ENCODE results near the gene DHX16. TPM values are rescaled to one million over a fixed set of nuclear protein-coding genes. Genes with fewer than 3 reads are reported as not detected.

DHX16 gene
- total RNA-seq, 4 donors from 2014 or later, result 11.4 to 26.6 (median 24.4) TPM

DNA sequence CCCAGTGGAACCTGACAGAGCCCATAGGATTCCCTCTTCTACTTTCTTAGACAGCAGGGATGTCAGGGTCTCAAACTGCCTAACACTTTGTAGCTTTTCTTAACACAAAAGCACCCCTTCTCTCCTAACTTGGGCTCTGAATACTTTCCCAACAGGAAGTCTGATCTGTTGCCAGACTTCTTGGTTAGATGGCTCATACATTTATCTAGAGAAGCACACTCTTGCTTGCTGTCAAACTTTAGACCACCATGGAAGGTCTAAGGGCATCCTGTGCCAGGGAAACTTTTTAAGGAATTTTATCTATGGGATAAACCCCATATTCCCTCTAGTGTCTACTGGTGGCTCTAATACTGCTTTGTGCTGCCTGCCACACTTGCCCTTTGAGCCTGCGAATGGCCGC, 29.1 kb downstream of the DHX16 start:
- WGBS, 2 donors, result 93 to 100% methylated on average over 2 of the region's 2 CpGs
- no peak for DNase-seq
- no peak overlapping the region for H3K4me3 ChIP-seq

GRCh38 chr6:30641048-30641447, 31.8 kb downstream of the DHX16 start:
- no peak overlapping the region for H3K4me3 ChIP-seq
- TF ChIP-seq POLR2A (IDR thresholded peaks at IDR 0.05), result no peak
- TF ChIP-seq, protein P1, sequence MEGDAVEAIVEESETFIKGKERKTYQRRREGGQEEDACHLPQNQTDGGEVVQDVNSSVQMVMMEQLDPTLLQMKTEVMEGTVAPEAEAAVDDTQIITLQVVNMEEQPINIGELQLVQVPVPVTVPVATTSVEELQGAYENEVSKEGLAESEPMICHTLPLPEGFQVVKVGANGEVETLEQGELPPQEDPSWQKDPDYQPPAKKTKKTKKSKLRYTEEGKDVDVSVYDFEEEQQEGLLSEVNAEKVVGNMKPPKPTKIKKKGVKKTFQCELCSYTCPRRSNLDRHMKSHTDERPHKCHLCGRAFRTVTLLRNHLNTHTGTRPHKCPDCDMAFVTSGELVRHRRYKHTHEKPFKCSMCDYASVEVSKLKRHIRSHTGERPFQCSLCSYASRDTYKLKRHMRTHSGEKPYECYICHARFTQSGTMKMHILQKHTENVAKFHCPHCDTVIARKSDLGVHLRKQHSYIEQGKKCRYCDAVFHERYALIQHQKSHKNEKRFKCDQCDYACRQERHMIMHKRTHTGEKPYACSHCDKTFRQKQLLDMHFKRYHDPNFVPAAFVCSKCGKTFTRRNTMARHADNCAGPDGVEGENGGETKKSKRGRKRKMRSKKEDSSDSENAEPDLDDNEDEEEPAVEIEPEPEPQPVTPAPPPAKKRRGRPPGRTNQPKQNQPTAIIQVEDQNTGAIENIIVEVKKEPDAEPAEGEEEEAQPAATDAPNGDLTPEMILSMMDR (IDR thresholded peaks at IDR 0.05), result no peak
- intact Hi-C loops (cut with DNase I), result no loop called here
- no peak overlapping the region for H3K27ac ChIP-seq
- 70 to 80% methylated on average over 1 of the region's 1 CpG for WGBS, 2 donors
- peaks cover 0 to 59% (median 0%) of the 10 kb centered on the region in 3 donors for H3K36me3 ChIP-seq
- no peak for DNase-seq
- H3K4me1 ChIP-seq, result peaks cover 0 to 7% (median 0%) of the 10 kb centered on the region in 3 donors
- H3K27me3 ChIP-seq, result no peaks in the 10 kb centered on the region
- no peaks in the 10 kb centered on the region for H3K9me3 ChIP-seq

More for the DNA sequence above, 29.1 kb downstream of the DHX16 start:
- no peaks in the 10 kb centered on the region for H3K27me3 ChIP-seq
- H3K9me3 ChIP-seq, result no peaks in the 10 kb centered on the region
- H3K36me3 ChIP-seq, result peaks cover 0 to 52% (median 0%) of the 10 kb centered on the region in 3 donors
- TF ChIP-seq POLR2A (IDR thresholded peaks at IDR 0.05), result no peak
- TF ChIP-seq, protein P1 (IDR thresholded peaks at IDR 0.05), result no peak
- H3K4me1 ChIP-seq, result peaks cover 10 to 26% (median 13%) of the 10 kb centered on the region in 3 donors
- H3K27ac ChIP-seq, result no peak overlapping the region
- intact Hi-C loops (cut with DNase I), result no loop called here

DNA sequence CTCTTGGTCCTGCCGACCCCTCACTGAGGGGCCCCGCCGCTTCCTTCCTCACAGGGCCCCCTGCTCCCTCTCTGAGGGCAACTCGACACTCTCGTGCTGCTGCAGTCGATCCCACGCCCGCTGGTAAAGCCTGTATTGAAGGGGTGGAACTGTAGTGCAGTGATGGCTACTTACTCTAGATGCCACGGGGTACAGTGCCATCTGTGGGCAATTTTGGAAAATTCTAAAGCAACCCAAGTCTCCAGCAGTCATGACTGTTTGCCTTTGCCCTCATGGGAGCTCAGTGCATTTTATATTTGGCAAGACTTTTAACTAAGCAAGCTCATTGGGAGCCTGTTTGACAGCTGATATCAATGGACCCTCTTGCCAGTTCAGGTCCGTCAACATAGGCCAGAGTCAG, 32.3 kb downstream of the DHX16 start:
- Histone ChIP-seq H3K27ac (no peak overlapping the region), H3K4me1 (peaks cover 0 to 1% (median 0%) of the 10 kb centered on the region in 3 donors), H3K27me3 (no peaks in the 10 kb centered on the region), H3K4me3 (no peak overlapping the region), H3K36me3 (peaks cover 0 to 59% (median 0%) of the 10 kb centered on the region in 3 donors), H3K9me3 (no peaks in the 10 kb centered on the region)
- TF ChIP-seq, protein P1 (IDR thresholded peaks at IDR 0.05), result no peak
- TF ChIP-seq POLR2A (IDR thresholded peaks at IDR 0.05), result no peak
- intact Hi-C loops (cut with DNase I), result no loop called here
- WGBS, 2 donors, result 78 to 91% methylated on average over 4 to 10 of the region's 10 CpGs
- DNase-seq, result no peak

DNA sequence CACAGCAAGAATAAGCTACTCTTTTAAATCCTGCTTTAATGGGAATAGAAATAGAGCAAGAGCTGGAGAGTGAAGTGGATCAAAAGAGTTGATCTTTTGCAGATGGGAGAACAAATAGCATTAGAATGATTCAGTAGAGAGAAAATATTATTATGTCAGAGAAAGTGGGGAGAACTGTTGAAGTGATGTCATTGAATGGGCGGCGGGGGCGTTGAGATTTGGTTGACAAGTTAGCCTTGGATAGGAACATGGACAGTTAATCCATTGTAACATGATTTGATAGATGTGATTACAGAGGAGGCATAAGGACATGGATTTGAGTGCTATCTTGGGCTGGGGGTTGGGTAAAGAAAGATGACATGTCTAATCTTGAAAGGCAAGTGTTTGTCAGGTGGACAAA, 37.0 kb downstream of the DHX16 start:
- intact Hi-C loops (cut with DNase I), result no loop called here
- WGBS, 2 donors, result 89 to 96% methylated on average over 3 of the region's 3 CpGs

More for the DNA sequence above, 37.0 kb downstream of the DHX16 start:
- no peaks in the 10 kb centered on the region for H3K27me3 ChIP-seq
- no peaks in the 10 kb centered on the region for H3K4me1 ChIP-seq
- H3K27ac ChIP-seq, result no peak overlapping the region
- no peak for DNase-seq
- TF ChIP-seq, protein P1 (IDR thresholded peaks at IDR 0.05), result no peak
- TF ChIP-seq POLR2A (IDR thresholded peaks at IDR 0.05), result no peak
- H3K36me3 ChIP-seq, result peaks cover 0 to 46% (median 6%) of the 10 kb centered on the region in 3 donors
- no peaks in the 10 kb centered on the region for H3K9me3 ChIP-seq
- H3K4me3 ChIP-seq, result no peak overlapping the region
